ENCODE results near the gene PFN3. TPM values are rescaled to one million over a fixed set of nuclear protein-coding genes. Genes with fewer than 3 reads are reported as not detected.

PFN3 gene
- total RNA-seq, 1 experiment from 2014 or later, result not detected

- POLR2A ChIA-PET, result interaction anchor here (0.5 kb wide), 1 partner anchor 9 kb away, joined by 6 read pairs; the partner anchor contains the start of gene GRK6
- no peaks in the 10 kb centered on the region for H3K27me3 Mint-ChIP-seq (ENCODE audit: insufficient read depth, unreplicated experiment)
Observed at GRCh38 chr5:177434942-177435738, 34.7 kb upstream of the PFN3 start.

GRCh38 chr5:177434437-177434836 lies 34.0 kb upstream of the PFN3 start:
- H3K27me3 Mint-ChIP-seq (ENCODE audit: insufficient read depth, unreplicated experiment), result no peaks in the 10 kb centered on the region
- DNase-seq, result no peak
- no peak for TF ChIP-seq CTCF (IDR thresholded peaks at IDR 0.05; ENCODE audit: insufficient read depth in 1 of 2, low read depth in 1 of 2, low read length in 1 of 2, severe bottlenecking in 1 of 2, unreplicated experiment in 1 of 2)
- Histone ChIP-seq H3K9me3 (no peaks in the 10 kb centered on the region), H3K36me3 (ENCODE audit: control insufficient read depth, insufficient read depth, low read length) (peaks cover 5% of the 10 kb centered on the region), H3K4me3 (ENCODE audit: low read depth, low read length) (no peak overlapping the region), H3K27me3 (replicated peaks; ENCODE audit: control insufficient read depth, insufficient read depth, low read length) (no peaks in the 10 kb centered on the region), H3K4me1 (0 out of 2 replicates have a peak, but pooled peaks cover 3% of the 10 kb centered on the region)
- H3K36me3 Mint-ChIP-seq (ENCODE audit: insufficient read depth, unreplicated experiment), result peaks cover 34% of the 10 kb centered on the region
- CTCF ChIA-PET, result no interaction called here
- no TSS peak for BruUV-seq (replicated peaks)
- no peak overlapping the region for H3K27ac Mint-ChIP-seq (ENCODE audit: unreplicated experiment)
- no peak overlapping the region for H3K4me3 Mint-ChIP-seq (ENCODE audit: unreplicated experiment)
- intact Hi-C loops (cut with micrococcal nuclease; ENCODE audit: unreplicated experiment), result no loop called here
- H3K9me3 Mint-ChIP-seq (ENCODE audit: unreplicated experiment), result no peaks in the 10 kb centered on the region
- no peaks in the 10 kb centered on the region for H3K4me1 Mint-ChIP-seq (ENCODE audit: low read depth, unreplicated experiment)
- POLR2A ChIA-PET, result interaction anchor here (0.5 to 0.6 kb wide), 2 partner anchors 8 to 31 kb away, joined by 3 to 6 read pairs; partner anchors contain the start of gene GRK6

More at GRCh38 chr5:177434942-177435738, 34.7 kb upstream of the PFN3 start:
- no peaks in the 10 kb centered on the region for H3K4me1 Mint-ChIP-seq (ENCODE audit: low read depth, unreplicated experiment)
- H3K27ac Mint-ChIP-seq (ENCODE audit: unreplicated experiment), result no peak overlapping the region
- intact Hi-C loops (cut with micrococcal nuclease; ENCODE audit: unreplicated experiment), result no loop called here
- CTCF ChIA-PET, result no interaction called here
- no peak for DNase-seq
- no peak for TF ChIP-seq CTCF (IDR thresholded peaks at IDR 0.05; ENCODE audit: insufficient read depth in 1 of 2, low read depth in 1 of 2, low read length in 1 of 2, severe bottlenecking in 1 of 2, unreplicated experiment in 1 of 2)
- BruUV-seq (replicated peaks), result no TSS peak
- Histone ChIP-seq H3K4me3 (ENCODE audit: low read depth, low read length) (no peak overlapping the region), H3K36me3 (ENCODE audit: control insufficient read depth, insufficient read depth, low read length) (peaks cover 5% of the 10 kb centered on the region), H3K4me1 (0 out of 2 replicates have a peak, but pooled peaks cover 3% of the 10 kb centered on the region), H3K9me3 (no peaks in the 10 kb centered on the region), H3K27me3 (replicated peaks; ENCODE audit: control insufficient read depth, insufficient read depth, low read length) (no peaks in the 10 kb centered on the region)
- no peak overlapping the region for H3K4me3 Mint-ChIP-seq (ENCODE audit: unreplicated experiment)
- H3K9me3 Mint-ChIP-seq (ENCODE audit: unreplicated experiment), result no peaks in the 10 kb centered on the region
- H3K36me3 Mint-ChIP-seq (ENCODE audit: insufficient read depth, unreplicated experiment), result peaks cover 35% of the 10 kb centered on the region

- ChIA-PET POLR2A (interaction anchor here (0.6 kb wide), 1 partner anchor 30 kb away, joined by 3 read pairs; no protein-coding TSS in a partner anchor), CTCF (no interaction called here)
- H3K27me3 Mint-ChIP-seq (ENCODE audit: insufficient read depth, unreplicated experiment), result no peaks in the 10 kb centered on the region
- Histone ChIP-seq H3K4me1 (0 out of 2 replicates have a peak, but pooled peaks cover 3% of the 10 kb centered on the region), H3K9me3 (no peaks in the 10 kb centered on the region), H3K36me3 (ENCODE audit: control insufficient read depth, insufficient read depth, low read length) (peaks cover 5% of the 10 kb centered on the region), H3K4me3 (ENCODE audit: low read depth, low read length) (no peak overlapping the region), H3K27me3 (replicated peaks; ENCODE audit: control insufficient read depth, insufficient read depth, low read length) (no peaks in the 10 kb centered on the region)
- no peaks in the 10 kb centered on the region for H3K4me1 Mint-ChIP-seq (ENCODE audit: low read depth, unreplicated experiment)
- DNase-seq, result no peak
- peaks cover 34% of the 10 kb centered on the region for H3K36me3 Mint-ChIP-seq (ENCODE audit: insufficient read depth, unreplicated experiment)
- no peak overlapping the region for H3K4me3 Mint-ChIP-seq (ENCODE audit: unreplicated experiment)
- no TSS peak for BruUV-seq (replicated peaks)
- intact Hi-C loops (cut with micrococcal nuclease; ENCODE audit: unreplicated experiment), result no loop called here
- TF ChIP-seq CTCF (IDR thresholded peaks at IDR 0.05; ENCODE audit: insufficient read depth in 1 of 2, low read depth in 1 of 2, low read length in 1 of 2, severe bottlenecking in 1 of 2, unreplicated experiment in 1 of 2), result no peak
- no peak overlapping the region for H3K27ac Mint-ChIP-seq (ENCODE audit: unreplicated experiment)
- no peaks in the 10 kb centered on the region for H3K9me3 Mint-ChIP-seq (ENCODE audit: unreplicated experiment)
Observed at GRCh38 chr5:177433658-177434217, 33.3 kb upstream of the PFN3 start.
